DOHH2 (cell line): ENCODE data around the gene SVOPL.
"Not testable (repeated sequence)": the region's sequence is repeated elsewhere in the genome, so short reads cannot be mapped to it uniquely, and the experiment has no call there.

Source experiments
- H3F3A ChIP-seq: fragments of 200-600 bp; sonication (generic), shearing (Covaris generic); 2 replicates; pipeline ENCODE4 v1.6.0; 2016; ENCODE audit warnings: antibody characterized with exemption, mild to moderate bottlenecking; ENCODE audit not compliant: control insufficient read depth, insufficient read depth
- H3K27ac ChIP-seq: fragments of 200-600 bp; sonication (generic); 2 replicates; pipeline ENCODE4 v1.5.1; 2014; ENCODE audit warnings: low read depth, mild to moderate bottlenecking, low read length, moderate library complexity
- H3K27me3 ChIP-seq: fragments of 200-600 bp; sonication (generic); 2 replicates; pipeline ENCODE4 v1.6.1; 2014; ENCODE audit warnings: mild to moderate bottlenecking, low read length, mixed read lengths; ENCODE audit not compliant: control insufficient read depth
- H3K36me3 ChIP-seq: fragments of 200-600 bp; sonication (generic); 2 replicates; pipeline ENCODE4 v1.6.1; 2014; ENCODE audit warnings: mild to moderate bottlenecking, low read length, moderate library complexity, mixed read lengths; ENCODE audit not compliant: control insufficient read depth
- H3K4me1 ChIP-seq: fragments of 200-600 bp; sonication (generic); 2 replicates; pipeline ENCODE4 v1.6.1; 2014; ENCODE audit warnings: mild to moderate bottlenecking, low read length, mixed read lengths; ENCODE audit not compliant: control insufficient read depth
- H3K4me2 ChIP-seq: fragments of 200-600 bp; sonication (generic); 2 replicates; pipeline ENCODE4 v1.6.0; 2014; ENCODE audit warnings: mild to moderate bottlenecking, low read length, moderate library complexity
- H3K4me3 ChIP-seq: fragments of 200-600 bp; sonication (generic); 2 replicates; pipeline ENCODE4 v1.5.1; 2014; ENCODE audit warnings: mild to moderate bottlenecking, low read length, mixed read lengths
- H3K79me2 ChIP-seq: fragments of 200-600 bp; sonication (generic); 2 replicates; pipeline ENCODE4 v1.6.1; 2014; ENCODE audit warnings: mild to moderate bottlenecking, low read length, mixed read lengths; ENCODE audit not compliant: control insufficient read depth
- H3K9me2 ChIP-seq: fragments of 200-600 bp; sonication (generic); replicated peaks from 2 replicates; pipeline ENCODE4 v1.6.1; 2014; ENCODE audit warnings: mild to moderate bottlenecking, low read length, mixed read lengths; ENCODE audit not compliant: control insufficient read depth
- H3K9me3 ChIP-seq: fragments of 200-600 bp; sonication (generic); 2 replicates; pipeline ENCODE4 v1.6.1; 2014; ENCODE audit warnings: antibody characterized with exemption, low read length, mixed read lengths; ENCODE audit not compliant: control insufficient read depth, insufficient read depth
- H4K20me1 ChIP-seq: fragments of 200-600 bp; sonication (generic); 2 replicates; pipeline ENCODE4 v1.6.0; 2014; ENCODE audit warnings: low read depth, mild to moderate bottlenecking, antibody characterized with exemption, low read length, moderate library complexity; ENCODE audit not compliant: control insufficient read depth, insufficient read depth
- CTCF ChIP-seq: fragments of 200-600 bp; sonication (generic); IDR thresholded peaks from one replicate; pipeline ENCODE4 v1.5.1; 2014; ENCODE audit warnings: antibody characterized with exemption, mild to moderate bottlenecking, low read depth, low read length; ENCODE audit not compliant: poor library complexity, severe bottlenecking
- EZH2phosphoT487 ChIP-seq: fragments of 200-600 bp; sonication (generic); IDR thresholded peaks from 2 replicates; pipeline ENCODE4 v1.6.1; 2017; ENCODE audit warnings: borderline replicate concordance, mild to moderate bottlenecking, antibody characterized with exemption, low read length, moderate library complexity, mixed read lengths

The SVOPL gene

GRCh38 chr7:138697535-138698182, 3.5 kb downstream of the SVOPL start:
- H4K20me1 ChIP-seq = no peaks in the 10 kb centered on the region
- H3K36me3 ChIP-seq = no peaks in the 10 kb centered on the region
- H3K4me1 ChIP-seq = no peaks in the 10 kb centered on the region
- TF ChIP-seq EZH2phosphoT487 (no peak), CTCF (no peak)
- no peak overlapping the region for H3K4me2 ChIP-seq
- H3K79me2 ChIP-seq = no peaks in the 10 kb centered on the region
- H3K9me2 ChIP-seq = no peaks in the 10 kb centered on the region
- no peak overlapping the region for H3K4me3 ChIP-seq
- no peak overlapping the region for H3K27ac ChIP-seq
- no peaks in the 10 kb centered on the region for H3F3A ChIP-seq
- H3K27me3 ChIP-seq = no peaks in the 10 kb centered on the region
- H3K9me3 ChIP-seq = peaks cover 4% of the 10 kb centered on the region; the same call in 1 of the 2 replicates

- H3K9me3 ChIP-seq, H3K36me3 ChIP-seq, H4K20me1 ChIP-seq, H3K9me2 ChIP-seq, H3K4me1 ChIP-seq, H3K4me2 ChIP-seq, H3F3A ChIP-seq, H3K27ac ChIP-seq, H3K79me2 ChIP-seq, H3K4me3 ChIP-seq, H3K27me3 ChIP-seq: not testable (repeated sequence)
Observed at GRCh38 chr7:138695776-138696175, 5.4 kb downstream of the SVOPL start.

GRCh38 chr7:138695106-138695505, 6.1 kb downstream of the SVOPL start:
- H3K36me3 ChIP-seq = no peaks in the 10 kb centered on the region
- H3K9me3 ChIP-seq = peaks cover 4% of the 10 kb centered on the region; the same call in 1 of the 2 replicates
- H4K20me1 ChIP-seq = no peaks in the 10 kb centered on the region
- H3K9me2 ChIP-seq = no peaks in the 10 kb centered on the region
- H3K4me3 ChIP-seq = no peak overlapping the region
- no peaks in the 10 kb centered on the region for H3K4me1 ChIP-seq
- H3K4me2 ChIP-seq = no peak overlapping the region
- no peaks in the 10 kb centered on the region for H3F3A ChIP-seq
- H3K79me2 ChIP-seq = no peaks in the 10 kb centered on the region
- TF ChIP-seq EZH2phosphoT487 (no peak), CTCF (no peak)
- no peak overlapping the region for H3K27ac ChIP-seq
- no peaks in the 10 kb centered on the region for H3K27me3 ChIP-seq

- Histone ChIP-seq H4K20me1 (no peaks in the 10 kb centered on the region), H3K36me3 (no peaks in the 10 kb centered on the region), H3K4me3 (no peak overlapping the region), H3K4me2 (no peak overlapping the region), H3K4me1 (no peaks in the 10 kb centered on the region), H3K27me3 (no peaks in the 10 kb centered on the region), H3K27ac (no peak overlapping the region), H3K9me2 (no peaks in the 10 kb centered on the region), H3F3A (no peaks in the 10 kb centered on the region), H3K79me2 (no peaks in the 10 kb centered on the region), H3K9me3 (peaks cover 4% of the 10 kb centered on the region; the same call in 1 of the 2 replicates)
- TF ChIP-seq CTCF (no peak), EZH2phosphoT487 (no peak)
Observed at GRCh38 chr7:138691178-138691577, 10.0 kb downstream of the SVOPL start.
